BLaER1 treated with 17β-estradiol and CSF1 and Interleukin-3, amounts not matched to agents 10 nM and 100 nM (cell line): ENCODE data around the gene HEYL.
A peak's percentile ranks its signal among the peaks of the same experiment; 100 is the strongest.

Source experiments
- H3K27ac ChIP-seq, 11 experiments: shearing (Covaris generic); formaldehyde crosslinking; 2 replicates each; pipeline ENCODE4 v1.8.1; 2022
- H3K27me3 ChIP-seq, 11 experiments: shearing (Covaris generic); formaldehyde crosslinking; 2 replicates each; pipeline ENCODE4 v1.8.1; 2022
- H3K36me3 ChIP-seq, 11 experiments: shearing (Covaris generic); formaldehyde crosslinking; 2 replicates each; pipeline ENCODE4 v1.8.1; 2022
- H3K4me1 ChIP-seq, 10 experiments: shearing (Covaris generic); formaldehyde crosslinking; 2 replicates each; pipeline ENCODE4 v1.8.1; 2022
- H3K4me2 ChIP-seq, 11 experiments: shearing (Covaris generic); formaldehyde crosslinking; 2 replicates each; pipeline ENCODE4 v1.8.1; 2022
- H3K4me3 ChIP-seq, 10 experiments: shearing (Covaris generic); formaldehyde crosslinking; 2 replicates each; pipeline ENCODE4 v1.8.1; 2022
- H3K9ac ChIP-seq, 11 experiments: shearing (Covaris generic); formaldehyde crosslinking; 2 replicates each; pipeline ENCODE4 v1.8.1; 2022
- H3K9me3 ChIP-seq, 11 experiments: shearing (Covaris generic); formaldehyde crosslinking; replicated peaks in 1 of 11; 2 replicates each; pipeline ENCODE4 v1.8.1; 2022
- H4K20me1 ChIP-seq, 11 experiments: shearing (Covaris generic); formaldehyde crosslinking; 2 replicates each; pipeline ENCODE4 v1.8.1; 2022
- Cebpa-rat ChIP-seq, 11 experiments: shearing (Covaris generic); IDR thresholded peaks; 2 replicates each; pipeline ENCODE4 v1.8.1; 2022

Gene HEYL

DNA sequence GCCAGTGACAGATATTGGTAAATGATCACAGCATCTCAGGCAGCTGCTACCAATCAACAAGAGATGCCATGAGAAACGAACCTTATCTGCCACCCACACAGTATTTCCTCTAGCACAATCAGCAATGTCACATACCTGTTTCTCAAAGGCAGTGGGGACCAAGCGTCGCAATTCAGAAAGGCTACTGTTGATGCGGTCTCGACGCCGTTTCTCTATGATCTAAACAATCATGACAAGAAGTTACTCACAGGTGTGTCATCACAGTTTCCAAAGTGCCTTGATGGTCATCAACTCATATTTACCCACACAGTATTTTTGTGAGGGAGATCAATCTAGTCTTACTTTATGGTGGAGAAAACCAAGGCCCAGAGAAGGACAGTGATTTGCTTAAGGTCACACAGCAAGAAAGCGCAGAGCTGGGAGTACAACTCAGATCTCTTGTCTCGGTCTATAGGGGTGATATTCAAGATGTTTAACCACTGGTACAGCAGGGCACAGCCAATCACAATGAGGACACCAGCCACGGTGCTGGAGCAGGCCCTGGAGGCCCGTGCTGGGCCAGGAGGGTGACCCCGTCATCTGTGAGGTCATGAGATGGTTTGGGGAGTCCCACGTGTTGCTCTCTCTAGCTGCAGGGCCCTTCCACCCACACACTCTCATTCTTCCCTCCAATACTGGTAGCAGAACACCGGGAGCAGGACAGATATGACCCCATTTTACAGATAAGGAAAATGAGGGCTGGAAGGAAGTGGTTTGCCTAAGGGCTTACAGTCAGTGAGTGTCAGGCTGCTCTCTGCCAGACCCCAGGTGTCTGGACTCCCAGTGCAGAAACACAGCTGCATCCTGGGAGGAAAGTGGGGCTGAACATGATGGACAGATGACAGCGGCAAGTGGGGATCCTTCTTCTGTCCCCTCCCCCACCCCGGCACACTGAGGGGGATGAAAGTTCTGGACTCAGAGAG is 7.8 kb downstream of the HEYL start:
- Histone ChIP-seq H3K4me3 (no peak overlapping the region), H3K27ac (peak overlapping the region in 4 of 11 experiments; percentile 20 to 61 (median 46); a peak in 5 of 22 replicates), H4K20me1 (no peaks in the 10 kb centered on the region; a peak in 1 of 22 replicates), H3K4me1 (peaks cover 0 to 73% (median 57%) of the 10 kb centered on the region in 10 experiments; a peak in 16 of 20 replicates), H3K9me3 (peaks cover 0 to 5% (median 0%) of the 10 kb centered on the region in 11 experiments; a peak in 1 of 22 replicates), H3K27me3 (no peaks in the 10 kb centered on the region), H3K4me2 (peak overlapping the region in 7 of 11 experiments; percentile 5 to 60 (median 36); a peak in 13 of 22 replicates), H3K36me3 (peaks cover 0 to 52% (median 12%) of the 10 kb centered on the region in 11 experiments; a peak in 12 of 22 replicates), H3K9ac (no peak overlapping the region; a peak in 1 of 22 replicates)
- TF ChIP-seq Cebpa-rat (IDR thresholded peaks at IDR 0.05) = no peak

DNA sequence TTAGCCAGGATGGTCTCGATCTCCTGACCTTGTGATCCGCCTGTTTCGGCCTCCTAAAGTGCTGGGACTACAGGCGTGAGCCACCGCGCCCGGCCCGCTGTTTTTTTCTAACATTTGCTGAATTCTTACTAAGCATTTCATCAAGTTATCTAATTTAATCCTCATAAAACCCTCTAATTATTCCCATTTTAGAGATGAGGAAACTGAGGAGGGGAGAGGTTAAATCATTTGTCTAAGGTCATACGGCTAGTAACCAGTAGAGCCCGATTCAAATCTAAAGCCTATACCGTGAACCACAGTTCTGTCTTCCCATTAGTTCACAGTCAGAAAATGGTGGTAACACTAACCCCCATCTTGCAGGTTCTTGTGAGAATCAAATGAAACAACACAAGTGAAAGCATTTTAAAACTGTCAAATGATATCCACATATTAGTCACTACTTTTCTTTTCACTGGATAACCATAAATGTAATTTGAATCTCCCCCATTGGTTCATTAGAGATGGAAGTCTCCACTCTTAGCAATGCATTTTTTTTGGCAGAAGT is 10.6 kb downstream of the HEYL start:
- no peaks in the 10 kb centered on the region for H3K27me3 ChIP-seq
- H3K9me3 ChIP-seq = peaks cover 0 to 5% (median 0%) of the 10 kb centered on the region in 11 experiments; a peak in 1 of 22 replicates
- H3K4me2 ChIP-seq = no peak overlapping the region
- H3K4me1 ChIP-seq = peaks cover 17 to 75% (median 63%) of the 10 kb centered on the region in 10 experiments
- H3K4me3 ChIP-seq = no peak overlapping the region
- no peak overlapping the region for H3K27ac ChIP-seq
- no peak overlapping the region for H3K9ac ChIP-seq
- no peaks in the 10 kb centered on the region; a peak in 1 of 22 replicates for H4K20me1 ChIP-seq
- TF ChIP-seq Cebpa-rat (IDR thresholded peaks at IDR 0.05) = no peak
- peaks cover 0 to 52% (median 12%) of the 10 kb centered on the region in 11 experiments; a peak in 12 of 22 replicates for H3K36me3 ChIP-seq

DNA sequence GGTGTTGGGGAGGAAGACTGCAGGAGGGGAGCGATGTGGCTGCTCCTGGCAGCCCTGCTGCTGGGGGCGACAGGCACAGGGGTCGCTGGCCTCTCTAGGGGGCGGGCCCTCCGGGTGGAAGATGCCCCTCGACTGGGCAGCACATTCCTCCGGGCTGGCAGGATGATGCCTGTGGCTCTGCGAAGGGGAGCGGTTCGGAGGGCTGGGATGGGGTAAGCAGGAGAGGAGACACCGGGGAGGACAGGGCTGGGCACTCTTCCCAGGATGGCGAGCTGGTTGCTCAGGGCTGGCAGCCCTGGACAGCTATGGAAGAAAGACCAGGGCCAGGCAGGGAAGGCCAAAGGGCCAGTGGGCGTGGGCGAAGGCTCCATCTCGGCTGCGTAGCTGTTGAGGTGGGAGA is 12.8 kb downstream of the HEYL start:
- H3K9me3 ChIP-seq = peaks cover 0 to under 1% (median 0%) of the 10 kb centered on the region in 11 experiments; a peak in 1 of 22 replicates
- H3K4me3 ChIP-seq = no peak overlapping the region
- H3K36me3 ChIP-seq = peaks cover 0 to 44% (median 12%) of the 10 kb centered on the region in 11 experiments; a peak in 11 of 22 replicates
- H3K27ac ChIP-seq = peak overlapping the region in 9 of 11 experiments; percentile 49 to 97 (median 85); a peak in 16 of 22 replicates
- H4K20me1 ChIP-seq = no peaks in the 10 kb centered on the region; a peak in 1 of 22 replicates
- no peak for TF ChIP-seq Cebpa-rat (IDR thresholded peaks at IDR 0.05)
- H3K9ac ChIP-seq = peak overlapping the region in 8 of 11 experiments; percentile 46 to 84 (median 69); a peak in 12 of 22 replicates
- no peaks in the 10 kb centered on the region for H3K27me3 ChIP-seq
- peaks cover 17 to 61% (median 53%) of the 10 kb centered on the region in 10 experiments for H3K4me1 ChIP-seq
- H3K4me2 ChIP-seq = peak overlapping the region in 9 of 11 experiments; percentile 81 to 94 (median 86); a peak in 18 of 22 replicates

DNA sequence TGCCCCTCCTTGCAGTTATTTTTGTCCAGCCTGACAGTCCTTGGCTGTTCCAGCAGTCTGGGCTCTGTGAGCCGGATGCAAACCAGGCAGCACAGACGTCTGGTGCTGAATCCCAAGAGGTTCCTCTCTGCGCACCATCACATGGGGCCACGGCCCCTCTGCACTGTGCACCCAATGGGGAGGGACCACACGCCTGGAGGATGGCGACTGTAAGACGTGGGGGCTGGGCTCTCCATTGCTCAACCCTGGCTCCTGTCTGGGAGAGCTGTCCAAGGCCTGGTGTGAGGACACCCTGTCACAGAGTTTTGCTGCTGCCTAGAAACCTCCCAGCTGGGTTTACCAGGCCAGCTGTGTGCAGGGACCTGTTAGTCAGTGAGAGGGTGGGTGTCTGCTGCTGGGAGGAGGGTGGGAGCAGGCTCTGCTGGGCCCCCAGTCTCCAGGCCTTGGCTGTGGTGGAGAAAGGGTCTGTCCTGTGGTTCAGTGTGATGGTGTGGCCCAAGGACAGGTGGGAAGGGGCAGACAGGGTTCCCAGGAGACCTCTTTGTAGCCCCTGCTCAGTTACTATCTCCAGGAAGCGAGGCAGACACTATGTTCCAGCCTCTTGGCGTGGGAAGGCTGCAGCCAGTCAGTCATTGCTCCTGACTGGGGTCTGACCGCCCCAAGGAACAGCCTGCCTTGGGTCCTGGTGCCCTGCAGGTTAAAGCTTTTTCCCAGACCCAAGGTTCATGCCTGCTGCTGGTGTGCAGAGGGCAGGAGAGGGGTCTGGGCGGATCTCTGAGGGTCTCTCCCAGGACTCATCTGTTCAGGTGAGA is 13.8 kb downstream of the HEYL start:
- H3K4me3 ChIP-seq = peak overlapping the region in 2 of 10 experiments; percentile 13 to 35; a peak in 3 of 20 replicates
- H3K9me3 ChIP-seq = no peaks in the 10 kb centered on the region
- peak in 9 of 11 experiments; percentile 29 to 98 (median 90); a peak in 17 of 22 replicates for TF ChIP-seq Cebpa-rat (IDR thresholded peaks at IDR 0.05)
- peaks cover 17 to 51% (median 45%) of the 10 kb centered on the region in 10 experiments for H3K4me1 ChIP-seq
- no peaks in the 10 kb centered on the region; a peak in 1 of 22 replicates for H4K20me1 ChIP-seq
- H3K27ac ChIP-seq = peak overlapping the region in 9 of 11 experiments; percentile 49 to 97 (median 85); a peak in 17 of 22 replicates
- H3K27me3 ChIP-seq = no peaks in the 10 kb centered on the region
- H3K36me3 ChIP-seq = peaks cover 0 to 34% (median 12%) of the 10 kb centered on the region in 11 experiments; a peak in 11 of 22 replicates
- peak overlapping the region in 8 of 11 experiments; percentile 55 to 84 (median 69); a peak in 18 of 22 replicates for H3K9ac ChIP-seq
- peak overlapping the region; percentile 53 to 94 (median 84) for H3K4me2 ChIP-seq

DNA sequence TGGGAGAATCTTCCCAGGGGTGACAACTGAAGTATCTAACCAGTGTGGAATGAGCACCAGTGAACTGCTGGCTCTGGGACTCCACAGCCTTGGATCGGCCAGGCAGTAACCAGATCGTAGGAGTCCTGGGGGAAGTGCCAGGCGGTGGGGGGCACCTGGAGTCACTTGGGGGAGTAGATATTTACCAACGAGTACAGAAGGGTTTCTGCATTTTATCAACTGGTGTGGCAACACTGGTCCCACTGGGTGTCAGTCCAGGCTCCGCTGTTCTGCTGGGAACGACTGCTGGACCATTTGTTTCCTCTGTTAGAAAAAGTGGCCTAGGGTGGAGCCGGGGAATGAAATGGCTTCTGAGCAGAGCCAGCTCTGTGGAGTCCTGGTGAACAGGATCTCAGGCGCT is 14.4 kb downstream of the HEYL start:
- Histone ChIP-seq H3K4me1 (peaks cover 17 to 44% (median 38%) of the 10 kb centered on the region in 10 experiments), H3K27me3 (no peaks in the 10 kb centered on the region), H3K9me3 (no peaks in the 10 kb centered on the region), H4K20me1 (no peaks in the 10 kb centered on the region; a peak in 1 of 22 replicates), H3K9ac (peak overlapping the region in 8 of 11 experiments; percentile 55 to 84 (median 69); a peak in 18 of 22 replicates), H3K27ac (peak overlapping the region in 9 of 11 experiments; percentile 18 to 97 (median 85); a peak in 17 of 22 replicates), H3K4me3 (peak overlapping the region in 4 of 10 experiments; percentile 6 to 35 (median 15); a peak in 4 of 20 replicates), H3K4me2 (peak overlapping the region; percentile 53 to 94 (median 84)), H3K36me3 (peaks cover 0 to 27% (median 10%) of the 10 kb centered on the region in 11 experiments; a peak in 10 of 22 replicates)
- TF ChIP-seq Cebpa-rat (IDR thresholded peaks at IDR 0.05) = no peak

DNA sequence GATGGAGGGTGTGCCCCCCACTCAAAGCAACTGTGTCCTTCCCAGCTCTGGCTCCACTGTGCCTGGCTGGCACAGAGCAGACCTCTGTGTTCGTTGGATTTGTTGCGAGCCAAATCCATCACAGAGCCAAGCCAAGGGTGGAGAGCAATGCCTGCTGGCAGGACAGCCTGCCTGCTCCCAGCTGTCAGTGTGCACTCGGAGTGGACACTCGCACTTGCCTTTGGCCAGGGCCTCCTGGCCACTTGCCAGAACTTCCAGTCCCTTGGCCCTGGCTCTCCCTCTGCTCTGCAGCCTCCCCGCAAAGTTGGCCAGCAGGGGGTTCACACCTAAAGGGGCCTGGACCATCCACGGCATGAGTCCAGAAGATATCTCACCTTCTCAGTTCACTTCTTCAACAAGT is 16.4 kb downstream of the HEYL start:
- Histone ChIP-seq H3K9ac (no peak overlapping the region), H3K36me3 (peaks cover 0 to 13% (median 0%) of the 10 kb centered on the region in 11 experiments; a peak in 4 of 22 replicates), H3K4me1 (peaks cover 17 to 40% (median 37%) of the 10 kb centered on the region in 10 experiments), H3K27me3 (no peaks in the 10 kb centered on the region), H3K9me3 (no peaks in the 10 kb centered on the region), H4K20me1 (no peaks in the 10 kb centered on the region; a peak in 1 of 22 replicates), H3K27ac (peak overlapping the region in 3 of 11 experiments; percentile 90 to 97 (median 92); a peak in 5 of 22 replicates), H3K4me3 (no peak overlapping the region), H3K4me2 (0 out of 22 replicates have a peak overlapping the region, but pooled peaks of 1 of the 11 experiments have one; percentile 94)
- no peak for TF ChIP-seq Cebpa-rat (IDR thresholded peaks at IDR 0.05)

DNA sequence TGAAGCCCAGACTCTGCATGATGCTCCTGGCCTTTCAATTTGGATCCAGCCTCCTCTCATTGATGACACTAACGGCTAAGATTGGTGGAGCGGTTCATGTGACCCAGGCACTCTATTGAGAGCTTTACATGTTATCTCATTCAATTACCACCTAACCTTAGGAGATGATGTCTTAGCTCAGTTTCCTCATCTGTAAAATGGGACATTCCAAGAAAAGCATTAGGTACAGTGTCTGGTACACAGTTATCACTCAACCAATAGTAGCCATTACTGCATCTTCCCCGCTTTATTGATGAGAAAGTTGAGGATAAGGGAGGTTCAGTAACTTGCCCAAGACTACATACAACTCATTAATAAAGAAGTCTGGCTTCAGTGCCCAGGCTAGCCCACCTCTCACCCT is 17.0 kb downstream of the HEYL start:
- Histone ChIP-seq H3K27ac (peak overlapping the region in 3 of 11 experiments; percentile 90 to 97 (median 92); a peak in 3 of 22 replicates), H3K4me2 (no peak overlapping the region), H3K9ac (no peak overlapping the region), H4K20me1 (no peaks in the 10 kb centered on the region; a peak in 1 of 22 replicates), H3K27me3 (no peaks in the 10 kb centered on the region), H3K9me3 (no peaks in the 10 kb centered on the region), H3K4me3 (no peak overlapping the region), H3K36me3 (peaks cover 0 to 9% (median 0%) of the 10 kb centered on the region in 11 experiments; a peak in 4 of 22 replicates), H3K4me1 (peaks cover 17 to 40% (median 37%) of the 10 kb centered on the region in 10 experiments)
- no peak for TF ChIP-seq Cebpa-rat (IDR thresholded peaks at IDR 0.05)
